HG03039 (cell line): ENCODE measurements around the gene NETO2.
"Not testable (repeated sequence)": the region's sequence is repeated elsewhere in the genome, so short reads cannot be mapped to it uniquely, and the experiment has no call there.

Source experiments
- ATAC-seq: cut with Tn5 transposase; IDR thresholded peaks from one replicate; pipeline ENCODE4 v1.9.1; 2021; ENCODE audit warnings: mild to moderate bottlenecking, moderate library complexity; ENCODE audit not compliant: unreplicated experiment

NETO2 gene

GRCh38 chr16:47143677-47144558 lies at the start of gene NETO2:
NETO2 (minus strand) TSS chr16:47143945; CDS start chr16:47143612, 333 bp downstream.
- peak; percentile 54 for ATAC-seq

GRCh38 chr16:47182318-47182717 lies 38.6 kb upstream of the NETO2 start:
- no peak for ATAC-seq

- not testable (repeated sequence) for ATAC-seq
These were observed 37.3 kb upstream of the NETO2 start for GRCh38 chr16:47181066-47181465.

GRCh38 chr16:47180073-47180472 lies 36.3 kb upstream of the NETO2 start:
- no peak for ATAC-seq

- ATAC-seq = no peak
These were observed 31.4 kb upstream of the NETO2 start for GRCh38 chr16:47175152-47175551.

- ATAC-seq = no peak
These were observed 19.1 kb upstream of the NETO2 start for GRCh38 chr16:47162670-47163420.

GRCh38 chr16:47161464-47161863 lies 17.7 kb upstream of the NETO2 start:
- ATAC-seq = no peak

- ATAC-seq = no peak
These were observed 16.7 kb upstream of the NETO2 start for GRCh38 chr16:47160422-47160821.

GRCh38 chr16:47158992-47159391 lies 15.2 kb upstream of the NETO2 start:
- no peak for ATAC-seq

- no peak for ATAC-seq
These were observed 13.0 kb upstream of the NETO2 start for GRCh38 chr16:47156680-47157215.

- ATAC-seq = not testable (repeated sequence)
These were observed 8.8 kb upstream of the NETO2 start for GRCh38 chr16:47152501-47152900.

GRCh38 chr16:47150067-47150466 lies 6.3 kb upstream of the NETO2 start:
- no peak for ATAC-seq

- ATAC-seq = no peak
These were observed 773 bp upstream of the NETO2 start for GRCh38 chr16:47144559-47144877.

GRCh38 chr16:47142821-47143676 lies 696 bp downstream of the NETO2 start:
- ATAC-seq = peak; percentile 71

GRCh38 chr16:47142486-47142820 lies 1.3 kb downstream of the NETO2 start:
- no peak for ATAC-seq

GRCh38 chr16:47141773-47142485 lies 1.8 kb downstream of the NETO2 start:
- peak; percentile 36 for ATAC-seq

GRCh38 chr16:47140686-47141085 lies 3.1 kb downstream of the NETO2 start:
- no peak for ATAC-seq

GRCh38 chr16:47139561-47140185 lies 4.1 kb downstream of the NETO2 start:
- ATAC-seq = no peak

GRCh38 chr16:47137925-47138324 lies 5.8 kb downstream of the NETO2 start:
- ATAC-seq = not testable (repeated sequence)
